K562 (cell line): ENCODE results near the gene SPAG16. TPM values are rescaled to one million over a fixed set of nuclear protein-coding genes. Genes with fewer than 3 reads are reported as not detected.

ENCODE experiments used
- ATAC-seq: fragments of 200-7000 bp; cut with Tn5 transposase; 3 replicates; pipeline ENCODE4 v1.9.1; 2020; ENCODE audit warnings: moderate library complexity
- BruUV-seq: library from RNA; stranded (reverse); fragments of 400-500 nt; replicated peaks from 2 replicates; lab custom pipeline; 2021; lab: Mats Ljungman, UMichigan
- CTCF ChIA-PET: fragments of 300-600 bp; formaldehyde crosslinking; extraction: SDS; loops from one replicate; lab custom pipeline; 2021; ENCODE audit warnings: low intra/inter-chr PET ratio; lab: Yijun Ruan, JAX
- POLR2A ChIA-PET: fragments of 300-600, 350-650 bp; sonication (Branson Sonifier 250); formaldehyde crosslinking; extraction: SDS; loops from one replicate; lab custom pipeline; 2021; ENCODE audit warnings: antibody characterized with exemption, inconsistent platforms; lab: Yijun Ruan, JAX
- DNase-seq, 4 experiments: peaks; one replicate each; pipeline versions ENCODE4 v3.0.0 to v3.0.0-alpha.2; 2011 to 2018; ENCODE audit warnings: low spot score in 3 of 4, mixed read lengths in 3 of 4; ENCODE audit errors: extremely low read depth in 1 of 4
- FAIRE-seq: peaks from 2 replicates; lab custom pipeline; 2011; peaks lifted over from hg19 to GRCh38; lab: Jason Lieb, UNC
- H2AFZ ChIP-seq: 2 replicates; pipeline ENCODE4 v1.6.0; 2011; ENCODE audit warnings: low read depth, low read length, control low read depth, inconsistent platforms
- H3K27ac ChIP-seq: fragments of 200-600 bp; 3 replicates; pipeline ENCODE4 v1.8.0; 2011; ENCODE audit warnings: low read depth, mild to moderate bottlenecking, control low read depth, inconsistent platforms, low read length, moderate library complexity, mixed read lengths; ENCODE audit errors: extremely low read depth
- H3K27me3 ChIP-seq, 2 experiments: fragments of 300-600 bp in 1 of 2; 2 replicates in 1 of 2; 3 replicates in 1 of 2; pipeline versions ENCODE4 v1.6.0 to v1.8.0; 2011; ENCODE audit warnings: inconsistent platforms in 2 of 2, low read length in 2 of 2, mild to moderate bottlenecking in 1 of 2, mixed read lengths in 1 of 2, moderate library complexity in 1 of 2; ENCODE audit not compliant: control insufficient read depth in 2 of 2, insufficient read depth in 2 of 2
- H3K36me3 ChIP-seq: fragments of 300-600 bp; 3 replicates; pipeline ENCODE4 v1.8.0; 2011; ENCODE audit warnings: mild to moderate bottlenecking, low read length, inconsistent platforms; ENCODE audit not compliant: control insufficient read depth, insufficient read depth
- H3K4me1 ChIP-seq, 2 experiments: fragments of 200-600 bp in 1 of 2; replicated peaks in 1 of 2; 2 replicates in 1 of 2; 3 replicates in 1 of 2; pipeline versions ENCODE4 v1.5.1 to v1.8.0; 2011; ENCODE audit warnings: inconsistent platforms in 2 of 2, low read length in 2 of 2, mild to moderate bottlenecking in 1 of 2, mixed read lengths in 1 of 2, moderate library complexity in 1 of 2; ENCODE audit not compliant: control insufficient read depth in 2 of 2, insufficient read depth in 2 of 2
- H3K4me2 ChIP-seq: 2 replicates; pipeline ENCODE4 v1.6.1; 2011; ENCODE audit warnings: low read length, control low read depth, inconsistent platforms, mixed read lengths; ENCODE audit not compliant: insufficient read depth
- H3K4me3 ChIP-seq: fragments of 200-600 bp; sonication (generic), shearing (Covaris generic); 2 replicates; pipeline ENCODE4 v1.5.1; 2016; ENCODE audit warnings: control low read depth, inconsistent platforms
- H3K79me2 ChIP-seq: fragments of 200-600 bp; 3 replicates; pipeline ENCODE4 v1.8.0; 2011; ENCODE audit warnings: low read length, inconsistent platforms; ENCODE audit not compliant: control insufficient read depth, insufficient read depth
- H3K9ac ChIP-seq, 2 experiments: 2 replicates each; pipeline versions ENCODE4 v1.6.0 to v1.6.1; 2011; ENCODE audit warnings: low read depth in 2 of 2, low read length in 2 of 2, control low read depth in 1 of 2, inconsistent platforms in 1 of 2, mild to moderate bottlenecking in 1 of 2, mixed read lengths in 1 of 2; ENCODE audit not compliant: insufficient read depth in 1 of 2
- H3K9me1 ChIP-seq: one replicate; pipeline ENCODE4 v1.6.0; 2011; ENCODE audit warnings: inconsistent platforms, mild to moderate bottlenecking, low read length, moderate library complexity; ENCODE audit not compliant: control insufficient read depth, insufficient read depth
- H3K9me3 ChIP-seq: replicated peaks from 2 replicates; pipeline ENCODE4 v1.5.1; 2011; ENCODE audit warnings: low read depth, low read length, inconsistent platforms; ENCODE audit not compliant: control insufficient read depth, insufficient read depth
- H4K20me1 ChIP-seq: replicated peaks from 2 replicates; pipeline ENCODE4 v1.6.1; 2011; ENCODE audit warnings: low read length, inconsistent platforms, mixed read lengths; ENCODE audit not compliant: control insufficient read depth, insufficient read depth
- CBX3 ChIP-seq, 2 experiments: IDR thresholded peaks; 1 replicate in 1 of 2; 2 replicates in 1 of 2; pipeline ENCODE4 v1.6.1; 2012; ENCODE audit warnings: inconsistent platforms in 2 of 2, low read length in 2 of 2, borderline replicate concordance in 1 of 2, control low read depth in 1 of 2
- FIP1L1 ChIP-seq: fragments of 200-400 bp; formaldehyde crosslinking; IDR thresholded peaks from 2 replicates; pipeline ENCODE4 v1.6.1; 2018; ENCODE audit warnings: mild to moderate bottlenecking, low read depth, low read length; ENCODE audit not compliant: poor library complexity, severe bottlenecking
- FOXO4 ChIP-seq: fragments of 450-650 bp; formaldehyde crosslinking; IDR thresholded peaks from 2 replicates; pipeline ENCODE4 v1.4.0; 2020; ENCODE audit warnings: mild to moderate bottlenecking, moderate library complexity
- POU5F1 ChIP-seq: fragments of 150-350 bp; IDR thresholded peaks from 2 replicates; pipeline ENCODE4 v1.6.1; 2014; ENCODE audit warnings: borderline replicate concordance, low read length, low read depth, mild to moderate bottlenecking; ENCODE audit not compliant: partially characterized antibody
- TOE1 ChIP-seq, 2 experiments: fragments of 450-650 bp in 1 of 2; sonication (generic) in 1 of 2; formaldehyde crosslinking in 1 of 2; IDR thresholded peaks; 2 replicates each; pipeline versions ENCODE4 v1.7.1 to v1.8.0; 2016 to 2022; ENCODE audit warnings: borderline replicate concordance in 2 of 2, mild to moderate bottlenecking in 2 of 2, antibody characterized with exemption in 1 of 2, inconsistent platforms in 1 of 2, low read depth in 1 of 2, missing genetic modification reagents in 1 of 2, moderate library complexity in 1 of 2
- TSHZ1 ChIP-seq: fragments of 250-450 bp; sonication (Bioruptor Pico); IDR thresholded peaks from 2 replicates; pipeline ENCODE4 v1.4.0; 2020; ENCODE audit warnings: mild to moderate bottlenecking, moderate library complexity
- ZC3H8 ChIP-seq: fragments of 450-650 bp; IDR thresholded peaks from 2 replicates; pipeline ENCODE4 v1.6.1; 2017
- ZNF224 ChIP-seq: sonication (generic); formaldehyde crosslinking; IDR thresholded peaks from 2 replicates; pipeline ENCODE4 v1.8.0; 2022; ENCODE audit warnings: mild to moderate bottlenecking, missing genetic modification reagents
- ZNF239 ChIP-seq: fragments of 250-450 bp; sonication (Bioruptor Pico); IDR thresholded peaks from 2 replicates; pipeline ENCODE4 v1.4.0; 2020; ENCODE audit warnings: mild to moderate bottlenecking
- ZNF311 ChIP-seq: fragments of 250-450 bp; sonication (Bioruptor Pico); IDR thresholded peaks from 2 replicates; pipeline ENCODE4 v1.4.0; 2020; ENCODE audit warnings: mild to moderate bottlenecking, moderate library complexity
- ZNF347 ChIP-seq: fragments of 450-650 bp; formaldehyde crosslinking; IDR thresholded peaks from 2 replicates; pipeline ENCODE4 v1.4.0; 2020; ENCODE audit warnings: low read depth, mild to moderate bottlenecking, moderate library complexity
- WGBS: fragments of 100-300 bp; shearing (Covaris generic); methylation state at CpG from one replicate; pipeline ENCODE4 v1.1.6; 2016; ENCODE audit warnings: low coverage, mixed read lengths; ENCODE audit not compliant: insufficient coverage; ENCODE audit errors: missing lambda C conversion rate; 5-methylcytosine and 5-hydroxymethylcytosine counted together
- in situ Hi-C: fragments of 300-500 bp; cut with MboI; formaldehyde crosslinking; loops from 4 replicates; pipeline ENCODE4 v1.15.0; 2018; ENCODE audit warnings: inconsistent platforms, mixed read lengths
- intact Hi-C: fragments of 100-400 bp; cut with micrococcal nuclease; formaldehyde crosslinking; loops from 2 replicates; pipeline ENCODE4 v1.14.2; 2022
- polyA plus RNA-seq, 8 experiments: library from polyadenylated mRNA; depleted of rRNA in 4 of 8; stranded (reverse) in 5 of 8; unstranded in 3 of 8; fragments of >200 nt; fragmentation: Nextera tagmentation in 2 of 8; fragmentation: Illumina TruSeq in 1 of 8; extraction: Ambion mirVana in 2 of 8; extraction: Trizol in 1 of 8; gene quantifications; 2 replicates each; pipeline versions ENCODE4 v1.2.1 to v1.2.3, GENCODE V29; 2011 to 2014; ENCODE audit warnings: inconsistent platforms in 1 of 8, missing spikeins in 1 of 8
- total RNA-seq, 7 experiments: library from RNA; depleted of rRNA in 6 of 7; stranded (reverse); fragments of >200 nt in 6 of 7; fragmentation: Illumina TruSeq in 2 of 7; extraction: Trizol in 2 of 7; gene quantifications; 2 replicates each; pipeline versions ENCODE4 v1.2.1 to v1.2.3, GENCODE V29; 2011 to 2021; ENCODE audit warnings: low replicate concordance in 1 of 7

Gene SPAG16
- total and polyA plus RNA-seq, 9 of the 15 experiments (the other 6 are each of a cell fraction or from before 2014, with no cell fraction given) = 0.98 to 5.9 (median 3.5) TPM

- H3K79me2 ChIP-seq = no peaks in the 10 kb centered on the region
- no peak overlapping the region for H3K27ac ChIP-seq
- H2AFZ ChIP-seq = no peak overlapping the region
- no peak overlapping the region for H3K4me2 ChIP-seq
- POLR2A ChIA-PET = no interaction called here
- ATAC-seq (no peak), FAIRE-seq (no peak), DNase-seq (no peak)
- H4K20me1 ChIP-seq = no peaks in the 10 kb centered on the region
- H3K4me1 ChIP-seq = no peaks in the 10 kb centered on the region
- CTCF ChIA-PET = no interaction called here
- TF ChIP-seq FOXO4 (CRISPR knock-in tag) (no peak), FIP1L1 (no peak), TSHZ1 (CRISPR knock-in tag) (no peak), CBX3 (IDR thresholded peaks at IDR 0.05; ENCODE audit: borderline replicate concordance in 1 of 2, low read length in 2 of 2) (no peak), ZNF347 (CRISPR knock-in tag) (no peak), ZNF311 (no peak), ZNF239 (CRISPR knock-in tag) (no peak), POU5F1 (no peak), ZC3H8 (no peak), ZNF224 (CRISPR knock-in tag) (no peak), TOE1 (IDR thresholded peaks at IDR 0.05; ENCODE audit: borderline replicate concordance) (no peak), TOE1 (CRISPR knock-in tag; IDR thresholded peaks at IDR 0.05; ENCODE audit: borderline replicate concordance, low read depth) (no peak)
- no peaks in the 10 kb centered on the region for H3K9me3 ChIP-seq
- intact Hi-C loops = no loop called here
- H3K9me1 ChIP-seq = no peaks in the 10 kb centered on the region
- H3K36me3 ChIP-seq = no peaks in the 10 kb centered on the region
- no peak overlapping the region for H3K4me3 ChIP-seq
- 0% methylated on average over 2 of the region's 2 CpGs for WGBS
- H3K27me3 ChIP-seq = no peaks in the 10 kb centered on the region
- no peak overlapping the region for H3K9ac ChIP-seq
- BruUV-seq = no TSS peak
- in situ Hi-C loops = no loop called here
Measured at GRCh38 chr2:214184461-214184860, 900.2 kb downstream of the SPAG16 start.
